Endodermal cell (in vitro differentiated cells): Measurements from ENCODE around the gene UHRF1. TPM values are rescaled to one million over a fixed set of nuclear protein-coding genes. Genes with fewer than 3 reads are reported as not detected.

Experiments
- DNase-seq: peaks from one replicate; pipeline ENCODE4 v3.0.0-alpha.2; 2017
- H3K27ac ChIP-seq: 2 replicates; pipeline ENCODE4 v1.5.1; 2013; ENCODE audit warnings: mild to moderate bottlenecking, low read depth, low read length, moderate library complexity
- H3K27me3 ChIP-seq: 2 replicates; pipeline ENCODE4 v1.6.1; 2013; ENCODE audit warnings: mild to moderate bottlenecking, low read length, moderate library complexity; ENCODE audit not compliant: insufficient read depth, control insufficient read depth, poor library complexity, severe bottlenecking
- H3K36me3 ChIP-seq: 2 replicates; pipeline ENCODE4 v1.7.0; 2013; ENCODE audit warnings: mild to moderate bottlenecking, low read length, moderate library complexity; ENCODE audit not compliant: control insufficient read depth, insufficient read depth
- H3K4me1 ChIP-seq: one replicate; pipeline ENCODE4 v1.7.0; 2013; ENCODE audit warnings: low read length; ENCODE audit not compliant: control insufficient read depth, insufficient read depth
- H3K4me3 ChIP-seq: 2 replicates; pipeline ENCODE4 v1.5.1; 2013; ENCODE audit warnings: mild to moderate bottlenecking, low read length, moderate library complexity
- H3K9ac ChIP-seq: 2 replicates; pipeline ENCODE4 v1.6.1; 2013; ENCODE audit warnings: mild to moderate bottlenecking, low read length, moderate library complexity; ENCODE audit not compliant: poor library complexity, severe bottlenecking; ENCODE audit errors: extremely low read depth
- H3K9me3 ChIP-seq: 2 replicates; pipeline ENCODE4 v1.6.1; 2013; ENCODE audit warnings: mild to moderate bottlenecking, low read length, moderate library complexity; ENCODE audit not compliant: control insufficient read depth
- H3K27ac Mint-ChIP-seq: 2 replicates; pipeline ENCODE4 v1.8.0; 2020; ENCODE audit warnings: mixed read lengths
- H3K27me3 Mint-ChIP-seq: 2 replicates; pipeline ENCODE4 v1.8.0; 2021; ENCODE audit warnings: mild to moderate bottlenecking, mixed read lengths; ENCODE audit not compliant: insufficient read depth
- H3K36me3 Mint-ChIP-seq: 2 replicates; pipeline ENCODE4 v1.8.0; 2020; ENCODE audit warnings: low read depth, mixed read lengths
- H3K4me1 Mint-ChIP-seq: 2 replicates; pipeline ENCODE4 v1.8.0; 2020; ENCODE audit warnings: mixed read lengths
- H3K4me3 Mint-ChIP-seq: 2 replicates; pipeline ENCODE4 v1.8.0; 2020; ENCODE audit warnings: mild to moderate bottlenecking, moderate library complexity, mixed read lengths
- H3K9me3 Mint-ChIP-seq: 2 replicates; pipeline ENCODE4 v1.8.0; 2020; ENCODE audit warnings: mild to moderate bottlenecking, mixed read lengths
- CTCF ChIP-seq: fragments of 200-600 bp; sonication (generic); conservative IDR thresholded peaks from 2 replicates; pipeline ENCODE4 v1.5.0; 2021; ENCODE audit warnings: antibody characterized with exemption, mild to moderate bottlenecking
- WGBS, 2 experiments: methylation state at CpG; one replicate each; pipeline versions ENCODE4 v1.1.5 to v1.1.7; 2013; ENCODE audit warnings: missing lambda C conversion rate in 2 of 2, mixed read lengths in 1 of 2; ENCODE audit not compliant: insufficient coverage in 1 of 2, insufficient read length in 1 of 2; 5-methylcytosine and 5-hydroxymethylcytosine counted together
- total RNA-seq, 2 donors: library from RNA; stranded (reverse); fragmentation: NEBNext Ultra II Directional in 1 of 2; extraction: Animal tissue kit (Norgen Biotek cat#: 25700) in 1 of 2; gene quantifications; 2 replicates in 1 of 2; 3 replicates in 1 of 2; pipeline ENCODE4 v1.2.1, GENCODE V29; 2021

The UHRF1 gene
- total RNA-seq, 2 donors from 2014 or later, result 54.6 to 59.4 TPM

- H3K9ac ChIP-seq, result no peak overlapping the region
- H3K4me3 ChIP-seq, result no peak overlapping the region
- H3K4me1 ChIP-seq, result no peaks in the 10 kb centered on the region
- WGBS, 2 experiments, result 91 to 94% methylated on average over 5 to 6 of the region's 6 CpGs
- H3K4me3 Mint-ChIP-seq, result no peak overlapping the region
- H3K9me3 Mint-ChIP-seq, result peaks cover 4% of the 10 kb centered on the region
- H3K27ac ChIP-seq, result no peak overlapping the region
- H3K9me3 ChIP-seq, result no peaks in the 10 kb centered on the region
- H3K4me1 Mint-ChIP-seq, result peaks cover 6% of the 10 kb centered on the region
- TF ChIP-seq CTCF, result no peak
- no peak overlapping the region for H3K27ac Mint-ChIP-seq
- H3K27me3 ChIP-seq, result no peaks in the 10 kb centered on the region
- no peaks in the 10 kb centered on the region for H3K27me3 Mint-ChIP-seq
- H3K36me3 Mint-ChIP-seq, result peaks cover 34% of the 10 kb centered on the region
- H3K36me3 ChIP-seq, result peaks cover 17% of the 10 kb centered on the region
- no peak for DNase-seq
Measured at GRCh38 chr19:4965061-4965460, 55.8 kb downstream of the UHRF1 start.

- no peaks in the 10 kb centered on the region for H3K27me3 Mint-ChIP-seq
- no peak for TF ChIP-seq CTCF
- no peak for DNase-seq
- no peak overlapping the region for H3K4me3 Mint-ChIP-seq
- Histone ChIP-seq H3K9me3 (no peaks in the 10 kb centered on the region), H3K36me3 (peaks cover 17% of the 10 kb centered on the region), H3K4me3 (no peak overlapping the region), H3K9ac (no peak overlapping the region), H3K4me1 (no peaks in the 10 kb centered on the region), H3K27me3 (no peaks in the 10 kb centered on the region), H3K27ac (no peak overlapping the region)
- H3K4me1 Mint-ChIP-seq, result peaks cover 21% of the 10 kb centered on the region
- peaks cover 29% of the 10 kb centered on the region for H3K36me3 Mint-ChIP-seq
- 84 to 91% methylated on average over 4 to 6 of the region's 6 CpGs for WGBS, 2 experiments
- peaks cover 4% of the 10 kb centered on the region for H3K9me3 Mint-ChIP-seq
- H3K27ac Mint-ChIP-seq, result no peak overlapping the region
Measured at GRCh38 chr19:4966591-4966990, 57.3 kb downstream of the UHRF1 start.

GRCh38 chr19:4967738-4968461, 58.6 kb downstream of the UHRF1 start:
- Mint-ChIP-seq H3K27ac (peak overlapping the region; percentile 84), H3K27me3 (no peaks in the 10 kb centered on the region), H3K4me1 (peaks cover 22% of the 10 kb centered on the region), H3K4me3 (peak overlapping the region; percentile 90), H3K36me3 (peaks cover 17% of the 10 kb centered on the region), H3K9me3 (peaks cover 4% of the 10 kb centered on the region)
- Histone ChIP-seq H3K27ac (no peak overlapping the region), H3K4me1 (no peaks in the 10 kb centered on the region), H3K9ac (no peak overlapping the region), H3K9me3 (no peaks in the 10 kb centered on the region), H3K4me3 (peak overlapping the region; percentile 67), H3K36me3 (peaks cover 6% of the 10 kb centered on the region), H3K27me3 (no peaks in the 10 kb centered on the region)
- no peak for DNase-seq
- WGBS, 2 experiments, result 86 to 88% methylated on average over 5 to 16 of the region's 16 CpGs
- TF ChIP-seq CTCF, result no peak
